Sciatic nerve (tissue), 2 donors: ENCODE measurements around the gene RNF8. TPM values are rescaled to one million over a fixed set of nuclear protein-coding genes. Genes with fewer than 3 reads are reported as not detected.
A peak's percentile ranks its signal among the peaks of the same experiment; 100 is the strongest.
"Not testable (repeated sequence)": the region's sequence is repeated elsewhere in the genome, so short reads cannot be mapped to it uniquely, and the experiment has no call there.

ENCODE experiments used
- ATAC-seq: fragments of 200-7000 bp; cut with Tn5 transposase; one replicate; pipeline ENCODE4 v1.9.1; 2020; ENCODE audit warnings: mild to moderate bottlenecking, moderate library complexity
- DNase-seq: peaks from one replicate; pipeline ENCODE4 v3.0.0-alpha.2; 2020; ENCODE audit warnings: low spot score
- intact Hi-C: fragments of 100-400 bp; cut with DNase I; formaldehyde crosslinking; loops from one replicate; pipeline ENCODE4 v1.14.2; 2022
- total RNA-seq: library from RNA; stranded (reverse); fragmentation: NEBNext Ultra II Directional; extraction: Animal tissue kit (Norgen Biotek cat#: 25700); gene quantifications from one replicate; pipeline ENCODE4 v1.2.1, GENCODE V29; 2021
- donor health status: DM: no; HTN: no; CAD: no.
- donor health status: DM: no; HTN: no; CAD: no.

The RNF8 gene
- total RNA-seq, 1 donor from 2014 or later: 15.7 TPM

DNA sequence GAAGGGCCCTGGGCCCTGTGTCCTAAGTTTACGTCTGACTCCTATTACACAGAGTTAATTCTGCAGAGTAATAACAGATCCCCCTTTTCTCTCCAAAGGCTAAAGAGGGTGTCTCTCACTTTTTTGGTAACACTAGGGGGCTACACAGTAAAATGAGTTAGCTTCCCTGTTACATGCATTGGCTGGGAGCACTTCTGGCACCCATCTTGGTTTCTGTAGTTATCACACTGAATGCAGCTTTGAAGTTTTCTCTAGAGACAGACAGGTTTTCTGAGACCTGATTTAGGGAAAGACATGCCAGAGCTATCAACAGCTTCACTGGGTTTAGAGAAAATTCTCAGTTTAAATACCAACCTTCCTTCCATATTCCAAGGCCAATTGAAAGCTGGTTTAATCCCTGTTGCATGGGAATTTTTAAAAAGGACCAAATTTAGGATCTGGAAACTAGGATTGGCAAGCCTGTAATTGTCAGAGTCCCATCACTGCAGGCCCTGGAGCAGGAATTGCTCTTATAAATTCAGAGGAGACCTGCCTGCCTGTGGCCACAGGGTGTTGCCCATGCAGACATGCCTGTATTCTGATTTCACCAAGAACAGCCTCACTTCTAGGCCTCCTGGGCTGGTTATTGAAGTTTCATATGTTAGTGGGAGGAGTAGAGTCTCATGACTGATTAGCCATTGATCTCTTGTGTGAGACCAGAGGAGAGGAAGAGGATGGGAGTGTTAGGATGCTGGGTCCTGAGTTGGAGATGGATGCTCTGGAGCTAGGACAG lies 29.4 kb downstream of the RNF8 start:
- intact Hi-C loops: no loop called here
- ATAC-seq (no peak), DNase-seq (no peak)

DNA sequence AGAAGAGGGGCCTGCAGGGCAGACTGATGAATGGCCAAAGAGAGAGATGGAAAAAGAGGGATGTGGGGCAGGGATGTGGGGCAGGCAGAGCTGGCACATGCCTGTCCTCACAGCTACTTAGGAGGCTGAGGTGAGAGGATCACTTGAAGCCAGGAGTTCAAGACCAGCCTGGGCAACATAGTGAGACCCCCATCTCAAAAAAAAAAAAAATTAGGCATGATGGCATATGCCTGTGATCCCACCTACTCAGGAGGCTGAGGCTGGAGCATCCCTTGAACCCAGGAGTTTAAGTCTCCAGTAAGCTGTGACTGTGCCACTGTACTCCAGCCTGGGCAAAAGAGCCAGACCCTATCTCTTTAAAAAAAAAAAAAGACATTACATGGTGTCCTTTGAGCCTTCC lies 34.8 kb downstream of the RNF8 start:
- ATAC-seq (no peak), DNase-seq (no peak)
- intact Hi-C loops: no loop called here

DNA sequence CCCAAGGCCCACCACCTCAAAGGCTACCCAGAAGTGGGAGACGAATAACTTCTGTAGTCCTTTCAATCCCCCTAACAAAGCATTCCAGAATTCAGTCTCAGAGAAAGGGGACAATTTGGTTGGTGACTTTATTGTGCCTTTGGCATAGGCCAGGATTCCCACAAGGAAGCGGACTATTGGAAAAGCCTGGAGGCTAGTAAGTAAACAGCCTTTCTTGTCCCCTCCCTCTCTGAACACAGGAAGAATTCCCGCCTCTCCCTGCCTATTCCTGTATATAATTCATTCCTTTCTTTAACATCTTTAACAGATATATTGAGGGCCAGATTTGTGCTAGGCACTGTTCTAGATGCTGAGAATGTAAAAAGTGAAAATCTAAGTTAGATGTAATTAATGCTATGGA lies 36.1 kb downstream of the RNF8 start:
- intact Hi-C loops: no loop called here
- no peak for ATAC-seq

DNA sequence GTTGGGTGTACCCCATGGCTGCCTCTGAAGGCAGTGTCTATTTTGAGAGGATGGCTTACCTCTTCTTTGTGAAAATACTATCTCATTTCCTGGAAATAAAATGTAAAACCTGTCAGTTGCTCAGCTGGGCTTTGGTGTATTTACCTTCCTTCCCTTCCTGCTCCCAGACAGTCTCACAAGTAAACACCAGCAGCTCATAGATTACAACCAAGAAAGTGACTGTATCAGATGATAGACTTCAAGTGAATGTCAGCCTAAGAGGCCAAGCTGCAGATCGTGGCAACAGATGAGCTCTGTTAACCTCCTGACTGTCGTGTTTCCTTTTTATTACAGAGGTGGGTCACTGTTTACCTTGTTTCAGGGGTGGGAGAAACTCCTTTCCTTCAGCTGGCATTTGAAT lies 37.3 kb downstream of the RNF8 start:
- intact Hi-C loops: no loop called here
- no peak for ATAC-seq
- no peak for DNase-seq

More for the DNA sequence above, 36.1 kb downstream of the RNF8 start:
- no peak for DNase-seq

DNA sequence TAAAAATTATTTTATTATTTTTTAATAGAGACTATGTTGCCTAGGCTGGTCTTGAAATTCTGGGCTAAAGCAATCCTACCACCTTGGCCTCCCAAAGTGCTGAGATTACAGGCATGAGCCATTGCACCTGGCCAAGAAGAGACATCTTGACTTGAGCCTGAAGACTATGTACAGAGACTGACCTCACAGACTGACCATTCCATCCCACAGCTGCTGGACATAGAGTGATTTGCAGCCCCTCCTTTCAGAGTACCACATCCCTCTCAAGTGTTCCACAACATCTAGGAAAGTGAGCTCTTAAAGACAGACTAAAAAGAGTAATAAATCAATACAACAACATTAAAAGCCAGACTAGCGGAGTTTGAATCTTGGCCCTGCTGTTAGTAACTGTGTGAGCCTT lies 39.0 kb downstream of the RNF8 start:
- no peak for DNase-seq
- intact Hi-C loops: no loop called here
- no peak for ATAC-seq

DNA sequence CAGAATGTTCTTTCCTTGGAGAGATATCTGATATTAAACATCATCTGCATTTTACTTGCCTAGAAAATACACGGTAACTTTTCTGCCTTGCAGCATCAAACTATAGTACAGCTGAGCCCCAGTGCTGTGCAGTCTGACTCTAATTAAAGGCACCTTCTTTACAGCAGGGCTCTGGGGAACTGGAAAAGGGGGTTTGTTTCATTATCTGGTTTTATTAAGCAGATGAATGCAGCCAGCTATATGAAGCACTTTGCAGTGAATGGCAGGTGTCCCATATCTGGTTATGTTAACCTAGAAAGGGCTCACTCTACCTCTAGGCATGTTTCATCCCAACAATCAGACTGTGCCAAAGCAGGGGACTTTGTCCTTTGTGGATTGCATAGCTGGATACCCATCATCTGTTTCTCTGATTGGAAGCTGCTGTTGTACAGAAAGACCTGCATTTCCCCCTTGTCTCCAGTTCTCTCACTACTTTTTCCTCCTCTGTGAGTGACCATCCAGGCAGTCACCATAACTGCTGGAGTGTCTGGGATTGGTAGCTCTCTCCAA lies 39.7 kb downstream of the RNF8 start:
- no peak for ATAC-seq
- DNase-seq: no peak
- intact Hi-C loops: no loop called here

DNA sequence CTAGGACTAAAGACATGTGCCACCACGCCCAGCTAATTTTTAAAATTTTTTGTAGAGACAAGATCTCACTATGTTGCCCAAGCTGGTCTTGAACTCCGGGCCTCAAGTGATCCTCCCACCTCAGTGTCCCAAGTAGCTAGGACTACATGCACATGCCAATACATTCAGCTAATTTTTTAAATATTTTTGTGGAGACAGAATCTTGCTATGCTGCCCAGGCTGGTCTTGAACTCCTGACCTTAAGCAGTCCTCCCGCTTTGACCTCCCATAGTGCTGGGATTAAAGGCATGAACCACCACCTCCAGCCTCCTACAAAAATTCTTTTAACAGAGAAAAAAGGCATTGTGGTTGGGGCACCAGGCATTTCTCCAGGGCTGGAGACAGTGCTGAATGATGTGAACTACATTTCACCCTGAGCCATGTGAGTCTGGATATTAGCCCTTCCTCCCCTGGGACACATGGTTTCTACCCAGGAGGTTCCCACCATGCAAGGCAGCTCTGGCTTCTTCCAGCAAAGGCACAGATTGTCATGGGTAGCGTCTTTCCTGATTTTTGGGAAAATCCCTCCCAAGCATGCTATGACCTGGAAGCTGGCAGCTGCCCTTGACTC lies 42.9 kb downstream of the RNF8 start:
- no peak for ATAC-seq
- DNase-seq: no peak
- intact Hi-C loops: no loop called here

DNA sequence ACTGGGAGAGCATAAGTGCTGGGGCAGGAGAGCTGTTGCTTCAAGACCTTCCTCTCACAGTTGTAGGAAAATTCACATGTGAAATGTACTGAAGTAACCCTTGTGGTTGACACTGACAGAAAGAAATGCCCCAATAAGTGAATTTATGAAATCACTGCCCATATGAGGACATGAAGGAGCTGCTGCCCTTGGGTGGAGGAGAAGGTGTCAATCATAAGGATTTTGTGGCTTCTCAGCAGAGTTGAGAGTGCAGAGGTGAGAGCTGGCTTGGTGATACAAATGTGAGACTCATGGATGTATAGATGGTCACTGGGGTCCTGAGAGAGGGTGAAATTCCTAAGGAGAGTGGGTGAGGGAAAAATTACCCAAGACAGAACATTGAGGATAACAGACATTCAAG lies 45.3 kb downstream of the RNF8 start:
- DNase-seq: no peak
- no peak for ATAC-seq
- intact Hi-C loops: no loop called here

DNA sequence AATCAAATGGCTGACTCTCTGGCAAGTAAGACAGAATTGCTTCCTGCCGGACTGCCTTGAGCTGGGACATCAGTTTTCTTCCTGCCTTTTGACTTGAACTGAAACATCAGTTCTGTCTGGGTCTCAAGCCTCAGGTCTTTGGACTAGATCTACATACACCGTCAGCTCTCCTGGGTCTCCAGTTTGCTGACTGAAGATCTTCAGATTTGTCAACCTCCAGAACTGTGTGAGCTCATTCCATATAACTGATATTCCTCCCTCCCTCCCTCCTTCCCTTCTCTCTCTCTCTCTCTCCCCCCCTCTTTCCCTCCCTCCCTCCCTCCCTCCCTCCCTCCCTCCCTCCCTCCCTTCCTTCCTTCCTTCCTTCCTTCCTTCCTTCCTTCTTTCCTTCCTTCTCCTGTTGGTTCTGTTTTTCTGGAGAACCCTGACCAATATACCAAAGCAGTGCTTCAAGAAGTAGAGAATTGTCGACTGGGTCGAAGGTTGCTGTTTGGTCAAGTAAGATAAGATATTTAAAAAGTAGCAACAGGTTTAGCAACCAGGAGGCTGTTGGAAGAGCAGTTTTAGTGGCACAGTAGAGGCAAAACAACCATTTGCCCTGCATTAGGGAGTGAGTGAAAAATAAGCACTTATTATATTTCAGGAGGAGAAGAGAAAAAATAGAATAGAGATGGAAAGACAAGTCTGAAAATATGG lies 46.2 kb downstream of the RNF8 start:
- intact Hi-C loops: no loop called here
- no peak for DNase-seq

DNA sequence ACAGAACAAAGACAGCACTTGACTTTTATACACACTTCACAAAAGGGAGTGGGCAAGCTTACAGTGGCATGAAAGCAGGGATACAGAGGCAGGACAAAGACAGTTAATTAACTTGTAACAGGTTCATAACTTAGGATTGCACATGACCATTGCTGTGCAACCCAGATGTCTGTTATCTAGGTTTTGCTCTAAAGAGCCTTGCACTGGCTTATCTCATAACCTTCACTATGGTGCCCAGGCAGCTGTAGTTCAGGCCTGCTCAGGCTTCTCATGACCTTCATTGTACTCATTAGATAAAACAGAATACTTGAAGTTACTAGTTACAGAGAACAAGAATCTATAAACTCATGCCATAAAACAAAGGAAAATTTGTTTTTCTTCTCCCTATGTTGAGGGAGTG lies 47.9 kb downstream of the RNF8 start:
- intact Hi-C loops, ATAC-seq, DNase-seq: not testable (repeated sequence)

More for the DNA sequence above, 46.2 kb downstream of the RNF8 start:
- ATAC-seq: no peak

DNA sequence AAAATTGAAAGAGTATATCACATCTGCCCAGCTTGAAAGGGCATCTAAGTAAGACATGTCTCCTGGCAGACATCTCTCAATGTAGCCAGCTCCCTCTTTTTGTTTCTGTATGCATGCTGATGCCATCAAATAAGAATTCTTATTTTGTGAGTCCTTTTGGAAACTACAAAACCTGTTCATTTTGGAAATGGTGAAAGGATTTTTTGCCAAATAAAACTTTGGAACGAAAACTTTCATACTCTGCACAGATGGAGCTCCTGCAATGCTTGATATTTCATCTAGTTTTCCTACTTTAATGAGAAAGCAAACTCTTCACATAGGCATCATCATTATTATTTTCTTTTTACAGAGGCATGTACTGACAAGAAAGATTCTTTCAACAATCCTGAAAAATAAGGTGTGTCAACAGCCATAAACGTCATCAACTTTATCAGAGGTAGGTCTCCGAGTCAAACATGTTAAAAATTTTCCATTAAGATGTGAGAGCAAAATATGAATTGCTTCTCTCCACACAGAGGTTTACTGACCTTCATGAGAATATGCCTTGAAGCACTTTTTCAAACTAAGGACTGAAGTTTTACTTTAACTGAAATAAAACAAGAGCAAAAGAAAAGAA lies 53.1 kb downstream of the RNF8 start:
- ATAC-seq: no peak
- intact Hi-C loops: no loop called here
- DNase-seq: no peak

DNA sequence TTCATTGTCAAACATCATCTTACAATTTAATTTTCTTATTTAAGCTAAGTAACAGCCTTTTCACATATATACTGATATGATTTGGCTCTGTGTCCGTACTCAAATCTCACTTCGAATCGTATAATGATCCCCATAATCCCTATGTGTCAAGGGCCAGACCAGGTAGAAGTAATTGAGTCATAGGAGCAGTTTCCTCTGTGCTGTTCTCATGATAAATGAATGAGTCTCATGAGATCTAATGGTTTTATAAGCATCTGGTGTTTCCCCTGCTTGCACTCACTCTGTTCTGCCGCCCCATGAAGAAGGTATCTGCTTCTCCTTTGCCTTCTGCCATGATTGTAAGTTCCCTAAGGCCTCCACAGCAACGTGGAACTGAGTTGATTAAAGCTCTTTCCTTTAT lies 54.2 kb downstream of the RNF8 start:
- intact Hi-C loops: no loop called here
- ATAC-seq: no peak
- DNase-seq: no peak

DNA sequence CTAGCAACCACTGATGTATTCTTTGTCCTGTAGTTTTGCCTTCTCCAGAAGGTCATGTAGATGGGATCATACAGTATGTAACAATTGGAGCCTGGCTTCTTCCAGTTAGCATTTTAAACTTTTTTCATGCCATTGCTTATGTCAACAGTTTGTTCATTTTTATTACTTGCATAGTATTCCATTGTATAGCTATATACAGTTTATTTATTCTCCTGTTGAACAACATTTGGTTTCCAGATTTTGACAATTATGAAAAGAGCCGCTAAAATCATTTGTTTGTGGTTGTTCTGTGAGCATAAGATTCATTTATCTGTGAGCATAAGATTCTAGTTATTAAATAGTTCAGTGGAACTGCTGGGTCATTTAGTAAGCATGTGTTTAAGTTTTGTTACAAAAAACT lies 55.7 kb downstream of the RNF8 start:
- ATAC-seq (no peak), DNase-seq (no peak)
- intact Hi-C loops: no loop called here

DNA sequence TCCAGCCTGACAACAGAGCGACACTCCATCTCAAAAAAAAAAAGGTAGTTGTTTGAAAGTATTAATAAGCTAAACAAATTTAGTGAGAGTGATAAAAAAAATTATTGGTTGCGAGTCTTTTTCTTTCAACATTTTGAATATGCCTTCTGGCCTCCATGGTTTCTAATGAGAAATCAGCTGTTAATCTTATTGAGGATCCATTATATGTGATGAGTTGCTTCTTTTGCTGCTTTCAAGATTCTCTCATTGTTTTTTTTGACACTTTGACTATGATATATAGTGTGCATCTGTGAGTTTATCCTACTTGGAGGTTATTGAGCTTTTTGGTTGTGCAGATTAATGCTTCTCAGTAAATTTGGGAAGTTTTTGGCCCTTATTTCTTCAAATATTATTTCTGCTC lies 63.6 kb downstream of the RNF8 start:
- DNase-seq (no peak), ATAC-seq (no peak)
- intact Hi-C loops: no loop called here

DNA sequence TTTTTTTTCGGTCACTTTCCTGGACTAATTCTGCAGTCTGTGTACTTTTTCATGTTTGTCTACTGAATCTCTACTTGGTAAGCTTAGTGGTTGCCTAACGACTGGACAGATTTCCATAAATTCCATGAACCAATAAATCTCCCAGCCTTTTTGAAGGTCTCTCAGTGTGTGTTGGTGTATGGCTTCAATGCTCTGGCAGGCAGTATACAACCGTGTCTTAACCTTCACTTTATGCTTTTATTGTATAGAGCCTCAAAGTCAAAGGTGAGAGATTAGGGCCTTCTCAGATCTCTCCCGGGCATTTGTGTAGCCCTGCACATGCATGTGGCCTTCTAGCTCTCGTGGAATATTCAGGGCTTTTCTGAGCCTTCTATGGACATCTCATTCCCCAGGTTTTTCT lies 64.9 kb downstream of the RNF8 start:
- DNase-seq: no peak
- intact Hi-C loops: no loop called here
- ATAC-seq: no peak

DNA sequence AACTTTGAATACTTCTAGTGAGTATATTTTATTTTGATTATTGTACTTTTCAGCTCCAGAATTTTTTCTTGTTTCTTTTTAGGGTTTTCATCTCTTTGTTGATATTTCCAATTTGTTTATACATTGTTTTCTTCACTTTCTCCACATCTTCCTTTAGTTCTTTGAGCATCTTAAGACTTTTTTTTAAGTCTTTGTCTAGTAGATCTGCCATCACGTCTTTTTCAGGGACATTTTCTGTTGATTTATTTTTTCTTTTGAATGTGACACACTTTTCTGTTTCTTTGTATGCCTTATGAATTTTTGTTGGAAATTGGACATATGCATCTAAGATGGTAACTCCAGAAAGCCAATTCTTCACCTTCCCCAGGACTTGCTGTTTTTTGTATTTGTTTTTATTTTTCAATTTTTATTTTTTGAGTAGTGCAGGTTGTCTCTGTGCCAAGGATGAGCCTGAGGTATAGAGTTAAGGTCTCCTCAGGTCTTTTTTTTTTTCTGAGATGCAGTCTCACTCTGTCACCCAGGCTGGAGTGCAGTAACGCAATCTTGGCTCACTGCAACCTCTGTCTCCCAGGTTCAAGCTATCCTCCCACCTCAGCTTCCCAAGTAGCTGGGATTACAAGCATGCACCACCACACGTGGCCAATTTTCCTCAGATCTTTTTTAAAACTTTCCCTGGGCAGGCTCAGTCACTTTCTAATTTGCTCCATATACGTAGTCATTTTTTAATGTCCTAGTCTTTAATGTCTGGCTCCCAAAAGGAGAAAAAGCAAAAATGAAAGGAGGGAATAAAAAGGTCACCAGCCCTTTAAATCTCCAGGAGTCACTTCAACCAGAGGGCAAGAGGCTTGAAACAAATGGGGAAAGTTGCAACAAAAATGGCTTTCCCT lies 72.5 kb downstream of the RNF8 start:
- intact Hi-C loops: no loop called here
- no peak for DNase-seq
- ATAC-seq: no peak

DNA sequence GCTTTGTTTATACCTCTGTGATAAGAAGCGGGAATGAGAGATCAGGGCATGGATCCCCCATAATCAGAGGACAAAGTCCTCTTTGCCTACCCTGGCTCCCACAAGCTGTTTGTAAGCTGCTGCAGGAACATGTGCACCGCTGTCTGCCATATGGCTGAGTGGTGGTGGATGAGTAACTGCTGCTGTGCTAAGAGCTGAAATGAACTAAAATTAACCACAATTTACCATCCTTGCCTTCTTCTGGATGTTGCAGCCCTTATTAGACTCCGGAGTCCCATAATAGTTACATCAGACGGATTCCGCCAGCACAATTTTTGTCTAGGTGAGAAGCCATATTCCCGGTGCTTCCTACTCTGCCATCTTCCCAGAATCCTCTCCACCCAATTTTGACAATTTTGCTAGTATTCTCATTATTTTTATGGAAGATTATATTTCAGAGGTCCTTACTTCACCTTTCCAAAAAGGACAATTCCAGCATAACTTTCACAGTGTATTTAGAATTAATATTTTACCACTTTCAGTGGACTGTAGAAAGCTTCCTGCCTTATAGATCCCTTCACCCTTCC lies 73.2 kb downstream of the RNF8 start:
- intact Hi-C loops: no loop called here
- DNase-seq: no peak

DNA sequence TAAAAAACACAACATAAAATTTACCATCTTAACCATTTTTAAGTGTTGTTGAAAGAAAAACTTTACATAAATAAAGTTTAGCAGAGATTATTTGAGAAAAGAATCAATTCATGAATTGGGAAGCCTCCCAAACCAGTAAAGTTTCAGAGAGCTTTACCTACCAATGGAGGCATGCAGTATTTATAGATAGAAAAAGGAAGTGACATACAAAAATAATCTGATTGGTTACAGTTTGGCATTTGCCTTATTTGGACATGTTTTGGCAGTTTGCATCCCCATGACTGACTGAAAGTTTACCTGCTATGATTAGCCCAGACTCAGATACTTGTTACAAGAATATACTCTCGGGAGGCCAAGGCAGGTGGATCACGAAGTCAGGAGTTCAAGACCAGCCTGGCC lies 75.6 kb downstream of the RNF8 start:
- intact Hi-C loops: no loop called here
- ATAC-seq (no peak), DNase-seq (no peak)

More for the DNA sequence above, 73.2 kb downstream of the RNF8 start:
- no peak for ATAC-seq

DNA sequence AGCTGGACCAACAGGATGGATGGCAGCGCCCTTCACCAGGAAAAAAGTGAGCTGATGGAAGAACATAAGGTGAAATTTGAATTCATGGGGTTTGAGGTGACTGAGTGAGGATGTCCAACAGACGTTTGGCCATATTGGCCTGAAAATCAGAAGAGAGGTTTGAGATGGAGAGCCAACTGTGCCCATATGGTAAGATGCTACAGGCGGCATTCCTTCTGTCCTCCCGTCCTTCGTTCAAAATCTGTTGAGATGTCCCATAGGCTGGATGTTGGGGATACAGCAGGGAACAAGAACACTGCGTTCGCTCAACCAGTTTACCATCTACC lies 78.8 kb downstream of the RNF8 start:
- intact Hi-C loops: no loop called here
- no peak for DNase-seq
- peak; percentile 41 for ATAC-seq
